Activated CD8-positive, alpha-beta memory T cell treated with anti-CD3 and anti-CD28 coated beads, Interleukin-2, amount 50 U/mL, for 24 hours (primary cell): ENCODE measurements around the gene BLTP3B.

ENCODE experiments used
- DNase-seq: peaks from one replicate; pipeline ENCODE4 v3.0.0-alpha.2; 2020; ENCODE audit errors: extremely low read depth

Gene BLTP3B

DNA sequence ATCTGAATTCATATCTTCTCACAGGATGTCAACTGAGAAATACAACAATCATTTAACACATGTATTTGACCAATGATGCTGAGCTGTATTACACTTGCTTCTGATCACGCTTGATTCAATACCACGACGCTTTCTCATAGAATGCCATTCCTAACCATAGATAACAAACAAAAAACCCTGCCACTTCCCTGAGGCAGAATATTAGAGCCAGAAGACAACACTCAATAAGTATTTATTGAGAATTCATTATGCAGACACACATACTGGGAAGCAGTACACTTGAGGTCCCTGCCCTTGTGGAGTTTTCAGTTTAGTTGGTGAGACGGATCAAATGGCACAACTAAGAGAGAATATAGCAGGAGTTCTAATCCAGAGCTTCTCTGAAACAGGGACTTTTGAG lies 32.4 kb downstream of the BLTP3B start:
- DNase-seq = no peak

GRCh38 chr12:100106861-100107260 lies 35.8 kb downstream of the BLTP3B start:
- no peak for DNase-seq

DNA sequence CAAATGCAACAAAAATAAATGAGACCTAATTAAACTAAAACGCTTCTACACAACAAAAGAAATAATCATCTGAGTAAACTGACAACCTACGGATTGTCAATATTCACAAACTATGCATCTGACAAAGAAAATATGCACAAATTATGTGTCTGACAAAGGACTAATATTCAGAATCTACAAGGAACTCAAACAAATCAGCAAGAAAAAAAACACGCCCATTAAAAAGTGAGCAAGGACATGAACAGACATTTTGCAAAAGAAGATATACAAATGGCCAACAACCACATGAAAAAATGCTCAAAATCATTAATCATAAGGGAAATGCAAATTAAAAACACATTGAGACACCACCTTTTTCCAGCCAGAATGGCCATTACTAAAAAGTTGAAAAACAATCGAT lies 37.0 kb downstream of the BLTP3B start:
- DNase-seq = no peak

- no peak for DNase-seq
These were observed 41.7 kb downstream of the BLTP3B start for GRCh38 chr12:100101000-100101399.
